OCI-LY1 (cell line): ENCODE measurements around the gene CLEC11A.

Source experiments
- H2AFZ ChIP-seq: fragments of 200-600 bp; sonication (generic), shearing (Covaris generic); 2 replicates; pipeline ENCODE4 v1.6.0; 2014; ENCODE audit warnings: antibody characterized with exemption, mild to moderate bottlenecking, low read length
- H3F3A ChIP-seq: fragments of 200-600 bp; sonication (generic), shearing (Covaris generic); 2 replicates; pipeline ENCODE4 v1.6.0; 2014; ENCODE audit warnings: mild to moderate bottlenecking, antibody characterized with exemption, low read length, moderate library complexity; ENCODE audit not compliant: insufficient read depth
- H3K27ac ChIP-seq: fragments of 200-600 bp; sonication (generic); 2 replicates; pipeline ENCODE4 v1.5.1; 2014; ENCODE audit warnings: low read length, mixed run types, mild to moderate bottlenecking, low read depth; ENCODE audit not compliant: poor library complexity, severe bottlenecking
- H3K27me3 ChIP-seq: fragments of 200-600 bp; sonication (generic); 2 replicates; pipeline ENCODE4 v1.6.0; 2014; ENCODE audit warnings: antibody characterized with exemption, mild to moderate bottlenecking, low read length, moderate library complexity; ENCODE audit not compliant: insufficient read depth
- H3K36me3 ChIP-seq: fragments of 200-600 bp; sonication (generic); 2 replicates; pipeline ENCODE4 v1.6.1; 2014; ENCODE audit warnings: mild to moderate bottlenecking, antibody characterized with exemption, low read length, moderate library complexity, mixed read lengths; ENCODE audit not compliant: insufficient read depth
- H3K4me1 ChIP-seq: fragments of 200-600 bp; sonication (generic); 2 replicates; pipeline ENCODE4 v1.5.1; 2014; ENCODE audit warnings: mild to moderate bottlenecking, low read length, moderate library complexity; ENCODE audit not compliant: insufficient read depth, severe bottlenecking
- H3K4me2 ChIP-seq: fragments of 200-600 bp; sonication (generic), shearing (Covaris generic); 2 replicates; pipeline ENCODE4 v1.6.1; 2014; ENCODE audit warnings: low read length
- H3K4me3 ChIP-seq: fragments of 200-600 bp; sonication (generic); 2 replicates; pipeline ENCODE4 v1.5.1; 2014; ENCODE audit warnings: low read length, low read depth, mild to moderate bottlenecking, mixed read lengths; ENCODE audit not compliant: poor library complexity, severe bottlenecking
- H3K79me2 ChIP-seq: fragments of 200-600 bp; shearing (Covaris generic); 2 replicates; pipeline ENCODE4 v1.6.1; 2016; ENCODE audit warnings: mixed run types, low read length, mixed read lengths; ENCODE audit not compliant: insufficient read depth
- H3K9ac ChIP-seq: fragments of 200-600 bp; sonication (generic), shearing (Covaris generic); 2 replicates; pipeline ENCODE4 v1.6.1; 2014; ENCODE audit warnings: mild to moderate bottlenecking, low read length, mixed read lengths
- H3K9me2 ChIP-seq: fragments of 200-600 bp; sonication (generic), shearing (Covaris generic); 2 replicates; pipeline ENCODE4 v1.6.1; 2014; ENCODE audit warnings: low read depth, mild to moderate bottlenecking, low read length, mixed read lengths
- H3K9me3 ChIP-seq: fragments of 200-600 bp; shearing (Covaris generic); 2 replicates; pipeline ENCODE4 v1.6.1; 2014; ENCODE audit warnings: low read length, mixed read lengths
- H4K20me1 ChIP-seq: fragments of 200-600 bp; sonication (generic), shearing (Covaris generic); 2 replicates; pipeline ENCODE4 v1.6.0; 2016; ENCODE audit warnings: mild to moderate bottlenecking, low read length; ENCODE audit not compliant: insufficient read depth
- CTCF ChIP-seq: fragments of 200-600 bp; sonication (generic), shearing (Covaris generic); IDR thresholded peaks from 2 replicates; pipeline ENCODE4 v1.5.1; 2017; ENCODE audit warnings: mild to moderate bottlenecking, antibody characterized with exemption, low read length, moderate library complexity, mixed read lengths
- EZH2 ChIP-seq: fragments of 200-600 bp; sonication (generic), shearing (Covaris generic); IDR thresholded peaks from 2 replicates; pipeline ENCODE4 v1.8.0; 2017; ENCODE audit warnings: borderline replicate concordance, mixed run types, mild to moderate bottlenecking, antibody characterized with exemption, low read length, moderate library complexity, mixed read lengths

Gene CLEC11A

GRCh38 chr19:50694815-50695145 lies 28.4 kb upstream of the CLEC11A start:
- H3K79me2 ChIP-seq, result no peaks in the 10 kb centered on the region
- H3K9me2 ChIP-seq, result no peaks in the 10 kb centered on the region
- no peak overlapping the region for H3K27ac ChIP-seq
- H3K9ac ChIP-seq, result no peak overlapping the region
- H3F3A ChIP-seq, result no peaks in the 10 kb centered on the region
- no peak overlapping the region for H3K4me2 ChIP-seq
- no peak overlapping the region for H3K4me3 ChIP-seq
- H3K36me3 ChIP-seq, result no peaks in the 10 kb centered on the region
- H3K4me1 ChIP-seq, result no peaks in the 10 kb centered on the region
- H2AFZ ChIP-seq, result no peak overlapping the region
- TF ChIP-seq CTCF, result no peak
- no peak for TF ChIP-seq EZH2
- H3K9me3 ChIP-seq, result no peaks in the 10 kb centered on the region
- H4K20me1 ChIP-seq, result no peaks in the 10 kb centered on the region
- no peaks in the 10 kb centered on the region for H3K27me3 ChIP-seq

DNA sequence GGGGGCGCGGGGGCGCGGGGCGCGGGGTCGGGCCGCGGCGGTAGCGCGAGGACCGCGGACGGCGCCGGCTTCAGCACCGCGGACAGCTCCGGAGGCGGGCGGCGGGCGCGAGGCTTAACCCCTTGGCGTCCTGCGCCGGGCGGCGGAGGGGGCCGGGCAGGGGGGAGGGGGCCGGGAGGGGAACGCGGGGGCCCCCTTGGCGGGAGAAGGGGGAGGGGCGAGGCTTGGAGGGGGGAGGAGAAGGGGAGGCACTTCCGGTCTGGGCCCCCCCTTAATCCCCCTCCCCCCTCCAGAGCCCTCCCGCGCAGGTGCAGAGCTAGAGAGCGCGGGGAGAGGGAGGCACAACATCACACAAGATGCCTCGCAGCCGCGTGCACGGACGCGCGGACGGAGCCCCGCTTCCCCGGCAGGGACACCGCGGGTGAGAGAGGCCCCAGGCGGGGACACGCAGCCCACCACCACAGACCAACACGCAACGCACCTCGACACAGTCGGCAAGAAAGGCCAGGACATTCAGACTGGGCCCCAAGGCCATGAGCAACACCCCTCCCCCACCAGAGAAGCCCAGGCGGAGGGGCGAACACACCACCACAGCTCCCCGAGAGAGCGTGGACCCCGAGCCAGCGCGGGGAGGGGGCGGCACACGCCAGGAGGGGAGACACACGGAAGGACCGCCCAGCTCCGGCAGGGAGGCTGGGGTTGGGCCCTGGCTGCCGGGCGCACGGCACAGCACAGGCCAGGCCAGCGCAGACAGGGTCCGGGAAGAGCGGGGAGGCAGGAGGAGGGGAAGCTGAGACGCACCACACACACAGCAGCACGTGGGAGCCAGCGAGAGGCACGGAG lies 27.7 kb upstream of the CLEC11A start:
- Histone ChIP-seq H3K36me3 (no peaks in the 10 kb centered on the region), H3F3A (no peaks in the 10 kb centered on the region), H3K4me1 (no peaks in the 10 kb centered on the region), H3K79me2 (no peaks in the 10 kb centered on the region), H4K20me1 (no peaks in the 10 kb centered on the region), H3K27me3 (no peaks in the 10 kb centered on the region), H3K9ac (no peak overlapping the region), H3K27ac (no peak overlapping the region), H3K4me2 (no peak overlapping the region), H2AFZ (no peak overlapping the region), H3K4me3 (no peak overlapping the region), H3K9me2 (no peaks in the 10 kb centered on the region), H3K9me3 (no peaks in the 10 kb centered on the region)
- TF ChIP-seq EZH2, result no peak
- no peak for TF ChIP-seq CTCF

DNA sequence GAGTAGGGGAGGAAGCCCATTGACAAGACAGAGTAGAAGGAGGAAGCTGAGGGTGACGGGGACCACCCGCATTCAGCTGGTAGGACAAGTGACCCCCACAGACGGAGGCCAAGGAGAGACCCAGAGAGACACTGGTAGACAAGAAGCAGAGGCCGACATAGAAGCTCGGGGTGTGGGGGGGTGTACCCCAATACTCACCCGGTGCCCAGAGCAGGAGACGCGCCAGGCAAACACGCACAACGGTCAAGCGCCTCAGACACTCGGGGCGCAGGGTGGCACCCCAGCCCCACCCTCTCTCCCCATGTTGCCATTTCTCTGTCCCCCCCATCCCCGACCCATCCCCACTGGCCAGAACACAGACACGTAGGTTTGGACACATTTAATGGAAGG lies 27.1 kb upstream of the CLEC11A start:
- Histone ChIP-seq H3K9me2 (no peaks in the 10 kb centered on the region), H3K9me3 (no peaks in the 10 kb centered on the region), H3K36me3 (no peaks in the 10 kb centered on the region), H3K9ac (no peak overlapping the region), H3K4me1 (no peaks in the 10 kb centered on the region), H3K4me3 (no peak overlapping the region), H2AFZ (no peak overlapping the region), H3K79me2 (no peaks in the 10 kb centered on the region), H3K27me3 (no peaks in the 10 kb centered on the region), H4K20me1 (no peaks in the 10 kb centered on the region), H3K4me2 (no peak overlapping the region), H3K27ac (no peak overlapping the region), H3F3A (no peaks in the 10 kb centered on the region)
- TF ChIP-seq CTCF (no peak), EZH2 (no peak)
